NCI-H187 (cell line): ENCODE results near the gene CPT1A.
"Not testable (repeated sequence)": the region's sequence is repeated elsewhere in the genome, so short reads cannot be mapped to it uniquely, and the experiment has no call there.

Experiments used
- DNase-seq, 2 experiments: peaks; one replicate each; lab custom pipeline; 2025; lab: John Stamatoyannopoulos, UW

CPT1A gene

DNA sequence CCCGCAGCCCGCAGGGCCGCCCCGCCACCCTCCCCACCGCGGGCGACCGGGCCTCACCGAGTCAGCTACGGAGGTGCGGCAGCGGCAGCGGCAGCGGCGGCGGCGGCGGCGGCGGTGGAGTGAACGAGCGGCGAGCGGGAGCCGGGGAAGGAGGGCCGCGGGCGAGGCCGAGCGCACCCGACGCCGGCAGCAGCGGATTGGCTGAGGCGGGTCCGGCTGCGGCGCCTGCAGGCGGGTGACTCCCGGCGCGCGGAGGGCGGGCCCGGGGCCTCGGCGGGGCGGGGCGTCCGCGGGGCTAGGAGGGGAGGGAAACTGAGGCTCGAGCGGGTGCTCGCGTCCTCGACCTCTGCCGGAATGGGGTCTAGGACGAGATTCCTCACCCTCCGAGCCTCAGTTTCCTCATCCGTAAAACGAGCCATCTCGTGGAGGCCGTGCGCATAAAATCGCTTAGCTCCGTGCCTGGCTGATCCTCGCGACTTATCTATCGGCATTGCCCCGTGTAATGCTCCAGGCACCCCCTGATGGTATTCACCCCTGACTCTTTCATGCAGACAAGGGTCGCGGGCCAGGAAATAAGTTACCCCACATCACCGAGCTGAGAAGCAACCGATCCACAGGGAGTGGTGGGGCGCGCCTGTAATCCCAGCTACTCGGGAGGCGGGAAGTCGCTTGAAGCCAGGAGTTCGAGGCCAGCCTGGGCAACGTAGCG, at the start of gene CPT1A:
CPT1A (minus strand) TSS at position 199 of the 709 bp plus-strand sequence. CDS start 26,442 bp downstream, outside the sequence.
- no peak for DNase-seq

- DNase-seq, result no peak
Measured at GRCh38 chr11:68890490-68891231, 48.9 kb upstream of the CPT1A start.

DNA sequence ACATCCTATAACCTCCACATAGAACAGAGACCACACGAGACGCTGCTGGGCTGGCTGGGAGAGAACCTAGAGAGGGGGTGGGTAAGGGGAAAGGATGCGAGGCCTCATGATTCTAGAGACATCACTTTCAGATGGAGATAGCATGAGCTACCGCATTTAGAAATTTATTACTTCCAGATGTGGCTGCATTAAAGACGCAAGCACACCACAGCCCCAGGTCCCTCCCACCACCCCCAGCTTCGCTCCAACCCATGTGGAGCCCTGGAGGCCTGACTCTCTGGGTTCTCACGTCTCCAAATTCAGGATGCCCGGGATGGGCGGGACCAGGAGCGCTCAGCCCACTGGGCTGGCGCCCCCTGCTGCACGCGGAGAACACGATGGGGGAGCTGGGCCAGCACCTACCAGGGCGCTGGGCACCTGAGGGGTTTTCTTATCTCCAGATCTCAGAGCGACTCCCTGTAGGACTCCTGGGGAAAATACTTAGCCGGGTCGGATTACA, 48.3 kb upstream of the CPT1A start:
- DNase-seq, result no peak

DNA sequence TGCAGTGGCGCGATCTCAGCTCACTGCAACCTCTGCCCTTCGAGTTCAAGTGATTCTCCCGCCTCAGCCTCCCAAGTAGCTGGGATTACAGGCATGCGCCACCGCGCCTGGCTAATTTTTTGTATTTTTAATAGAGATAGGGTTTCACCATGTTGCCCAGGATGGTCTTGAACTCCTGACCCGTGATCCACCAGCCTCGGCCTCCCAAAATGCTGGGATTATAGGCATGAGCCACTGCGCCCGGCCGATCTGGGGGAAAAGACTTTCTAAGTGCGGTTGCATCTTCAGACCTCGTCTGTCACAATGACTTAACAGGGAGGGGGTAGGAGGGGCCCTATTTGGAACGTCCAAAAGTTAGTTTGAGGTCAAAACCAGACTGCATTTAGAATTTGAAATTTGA, 43.1 kb upstream of the CPT1A start:
- not testable (repeated sequence) for DNase-seq

- DNase-seq, result no peak
Measured at GRCh38 chr11:68882391-68882790, 40.7 kb upstream of the CPT1A start.

DNA sequence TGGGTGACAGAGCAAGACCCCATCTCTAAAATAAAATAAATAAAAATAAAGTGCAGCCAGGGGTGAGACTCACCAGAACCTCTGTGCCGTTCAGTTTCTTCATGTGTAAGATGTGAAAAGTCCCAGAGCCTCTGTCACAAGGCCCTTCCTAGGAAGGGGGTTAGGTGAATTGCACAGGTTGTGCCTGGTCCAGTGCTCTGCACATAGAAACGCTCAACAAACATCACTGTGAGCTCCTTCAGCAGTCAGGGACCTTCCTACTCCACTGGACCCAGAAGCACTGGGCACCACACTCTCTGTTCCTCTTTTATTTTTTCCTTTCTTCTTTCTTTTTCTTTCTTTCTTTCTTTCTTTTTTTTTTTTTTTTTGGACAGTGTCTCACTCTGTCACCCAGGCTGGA, 39.6 kb upstream of the CPT1A start:
- no peak for DNase-seq

GRCh38 chr11:68880851-68881250, 39.1 kb upstream of the CPT1A start:
- no peak for DNase-seq

DNA sequence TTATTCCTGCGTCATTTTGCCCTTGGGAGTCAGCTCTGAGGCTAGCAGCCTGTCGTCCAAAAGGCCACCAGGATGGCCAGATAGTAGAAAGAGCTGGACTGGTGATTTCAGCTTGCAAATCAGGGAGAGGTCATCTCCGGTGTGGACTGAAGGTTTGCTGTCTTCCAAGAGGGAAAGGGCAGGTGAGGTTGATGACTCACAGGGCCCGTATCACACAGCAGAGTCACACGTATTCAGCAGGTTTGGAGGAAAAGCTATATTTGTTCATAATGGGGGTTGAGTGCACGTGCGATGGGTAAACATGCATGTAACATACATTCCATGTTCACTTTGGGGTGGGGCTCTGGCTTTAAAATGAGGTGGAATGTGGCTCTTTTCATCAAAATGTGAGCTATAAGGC, 36.3 kb upstream of the CPT1A start:
- DNase-seq, result no peak

- no peak for DNase-seq
Measured at GRCh38 chr11:68872216-68873003, 30.7 kb upstream of the CPT1A start.

DNA sequence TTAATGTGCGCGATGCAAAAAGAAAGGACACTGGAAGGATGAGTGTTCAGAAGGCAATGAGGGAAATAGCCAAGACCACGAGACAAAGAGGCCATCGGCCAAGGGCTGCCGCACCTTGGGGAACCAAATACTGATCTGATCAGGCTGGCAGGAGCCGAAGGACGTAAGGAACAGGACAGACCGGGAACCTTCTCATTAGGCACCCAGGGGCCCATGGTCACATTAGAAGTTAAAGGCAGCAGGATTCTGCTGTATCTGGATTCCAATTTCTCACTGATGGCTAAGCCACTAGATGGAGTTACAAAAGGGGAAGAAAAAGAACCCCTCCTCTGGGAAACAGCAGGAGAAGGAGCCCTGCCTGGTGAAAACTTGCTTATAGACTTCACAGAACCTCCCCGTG, 28.8 kb upstream of the CPT1A start:
- DNase-seq, result no peak

DNA sequence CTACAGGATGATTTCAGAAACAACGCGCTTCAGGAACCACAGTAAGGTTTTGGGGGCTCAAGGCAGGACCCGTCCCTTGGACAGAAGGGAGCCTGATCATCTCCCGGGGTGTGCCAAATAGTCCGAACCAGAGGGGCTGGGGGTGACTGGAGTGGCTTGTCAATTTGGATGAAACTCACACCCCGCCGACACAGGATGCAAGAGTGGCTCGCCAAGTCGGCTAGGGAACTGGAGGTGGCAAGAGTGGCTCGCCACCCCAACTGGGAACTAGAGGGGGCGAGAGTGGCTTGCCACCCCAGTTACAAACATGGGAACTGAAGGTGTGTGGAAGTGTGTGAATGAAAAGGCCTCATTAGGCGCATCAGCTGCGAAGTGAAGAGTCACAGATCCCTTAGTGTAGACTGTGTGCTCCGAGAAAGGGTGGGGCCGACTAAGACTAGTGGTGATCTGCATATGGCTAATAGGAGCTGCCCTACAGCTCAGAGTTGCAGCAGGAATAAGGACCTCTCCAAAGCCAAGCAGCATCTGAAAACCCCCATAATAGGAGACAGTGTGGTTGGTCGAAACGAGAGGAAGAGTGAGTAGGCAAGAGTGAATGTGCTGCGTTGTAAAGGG, 26.6 kb upstream of the CPT1A start:
- no peak for DNase-seq

DNA sequence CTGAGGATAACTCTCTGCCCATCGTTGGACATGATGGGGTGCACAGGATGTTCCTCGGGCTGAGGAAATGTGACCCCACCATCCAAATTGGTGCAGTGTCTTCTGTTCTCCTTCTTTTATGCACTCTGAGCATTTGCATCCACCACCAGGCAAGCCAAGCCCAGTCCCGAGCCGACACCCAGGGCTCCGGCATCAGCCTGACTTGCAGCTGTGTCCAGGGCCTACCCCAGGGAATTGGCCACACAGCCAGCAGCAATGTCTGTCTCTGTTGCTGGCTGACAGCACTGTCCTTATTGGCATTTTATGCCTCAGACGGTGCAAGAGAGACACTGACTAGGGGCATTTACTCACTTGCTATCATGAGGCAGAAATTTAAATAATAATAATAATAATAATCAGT, 25.4 kb upstream of the CPT1A start:
- DNase-seq, result no peak

DNA sequence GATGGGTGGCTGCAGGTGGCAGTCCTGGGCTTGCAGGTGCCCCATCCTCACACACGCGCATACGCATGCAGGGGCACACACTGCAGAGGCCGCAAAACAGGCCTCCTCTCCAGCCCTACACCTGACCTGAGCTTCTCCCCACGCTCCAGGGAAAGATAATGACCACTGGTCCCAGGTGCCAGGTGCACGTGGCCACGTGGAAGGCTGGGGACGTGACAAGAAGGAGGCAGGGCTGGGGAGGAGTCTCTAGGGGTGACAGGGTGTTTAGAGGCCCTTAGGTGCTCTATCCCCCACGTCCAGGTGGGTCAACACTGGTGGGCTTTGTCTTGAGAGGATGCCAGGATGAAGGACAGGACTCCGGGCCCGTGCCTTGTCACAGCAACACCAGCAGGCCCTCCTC, 23.5 kb upstream of the CPT1A start:
- DNase-seq, result no peak

- DNase-seq, result no peak
Measured at GRCh38 chr11:68863553-68864265, 22.0 kb upstream of the CPT1A start.

DNA sequence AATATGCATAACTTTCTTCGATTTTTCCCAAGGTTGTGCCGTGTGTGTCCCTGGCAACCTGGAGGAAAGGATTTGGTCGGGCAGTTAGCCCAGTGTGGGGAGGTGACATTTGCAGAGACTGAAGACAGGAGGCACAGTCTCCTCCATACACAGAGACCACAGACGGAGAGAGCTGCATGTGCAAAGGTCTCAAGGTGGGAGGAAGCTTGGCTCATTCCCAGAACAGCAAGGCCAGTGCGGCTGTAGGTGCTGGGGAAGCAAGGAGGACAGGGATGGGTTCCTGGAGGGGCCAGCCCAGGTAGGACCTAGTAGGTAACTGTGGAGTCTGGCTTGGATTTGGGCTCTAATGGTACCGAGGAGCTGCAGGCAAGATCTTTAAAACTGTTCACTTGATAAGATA, 20.7 kb upstream of the CPT1A start:
- no peak for DNase-seq

- DNase-seq, result no peak
Measured at GRCh38 chr11:68859123-68859522, 17.4 kb upstream of the CPT1A start.

- no peak for DNase-seq
Measured at GRCh38 chr11:68857037-68857586, 15.4 kb upstream of the CPT1A start.

DNA sequence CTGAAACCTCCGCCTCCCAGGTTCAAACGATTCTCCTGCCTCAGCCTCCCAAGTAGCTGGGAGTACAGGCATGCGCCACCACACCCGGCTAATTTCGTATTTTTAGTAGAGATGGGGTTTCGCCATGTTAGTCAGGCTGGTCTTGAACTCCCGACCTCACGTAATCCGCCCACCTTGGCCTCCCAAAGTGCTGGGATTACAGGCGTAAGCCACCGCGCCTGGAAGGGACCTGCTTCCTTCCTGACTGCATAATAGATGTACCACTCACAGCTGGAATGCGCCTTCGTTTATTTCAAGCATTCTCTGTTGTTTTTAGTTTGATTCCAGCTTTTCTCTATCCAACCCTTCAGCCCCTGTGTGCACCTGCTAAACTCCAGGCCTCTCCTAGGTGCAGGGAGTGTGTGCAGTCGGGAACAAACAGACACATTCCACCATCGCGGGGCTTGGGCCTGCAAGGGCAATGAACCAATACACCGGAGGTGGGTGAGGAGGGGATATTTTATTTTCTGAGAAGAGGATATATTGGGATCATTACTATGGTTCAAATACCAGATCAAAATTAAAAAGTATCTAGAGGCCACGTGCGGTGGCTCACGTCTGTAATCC, 14.8 kb upstream of the CPT1A start:
- DNase-seq, result not testable (repeated sequence)

- no peak for DNase-seq
Measured at GRCh38 chr11:68855205-68855981, 13.7 kb upstream of the CPT1A start.
